A549 treated with AZD9567 at 1 μM for 4 hours (cell line): ENCODE measurements around the gene AP3B1. TPM values are rescaled to one million over a fixed set of nuclear protein-coding genes. Genes with fewer than 3 reads are reported as not detected.

Experiments
- total RNA-seq: library from RNA; stranded (reverse); fragments of 200-300 nt; extraction: Qiagen RNA extraction; gene quantifications from 5 replicates; pipeline ENCODE4 v1.2.3, GENCODE V29; 2022; ENCODE audit not compliant: insufficient read depth

Gene AP3B1, protein sequence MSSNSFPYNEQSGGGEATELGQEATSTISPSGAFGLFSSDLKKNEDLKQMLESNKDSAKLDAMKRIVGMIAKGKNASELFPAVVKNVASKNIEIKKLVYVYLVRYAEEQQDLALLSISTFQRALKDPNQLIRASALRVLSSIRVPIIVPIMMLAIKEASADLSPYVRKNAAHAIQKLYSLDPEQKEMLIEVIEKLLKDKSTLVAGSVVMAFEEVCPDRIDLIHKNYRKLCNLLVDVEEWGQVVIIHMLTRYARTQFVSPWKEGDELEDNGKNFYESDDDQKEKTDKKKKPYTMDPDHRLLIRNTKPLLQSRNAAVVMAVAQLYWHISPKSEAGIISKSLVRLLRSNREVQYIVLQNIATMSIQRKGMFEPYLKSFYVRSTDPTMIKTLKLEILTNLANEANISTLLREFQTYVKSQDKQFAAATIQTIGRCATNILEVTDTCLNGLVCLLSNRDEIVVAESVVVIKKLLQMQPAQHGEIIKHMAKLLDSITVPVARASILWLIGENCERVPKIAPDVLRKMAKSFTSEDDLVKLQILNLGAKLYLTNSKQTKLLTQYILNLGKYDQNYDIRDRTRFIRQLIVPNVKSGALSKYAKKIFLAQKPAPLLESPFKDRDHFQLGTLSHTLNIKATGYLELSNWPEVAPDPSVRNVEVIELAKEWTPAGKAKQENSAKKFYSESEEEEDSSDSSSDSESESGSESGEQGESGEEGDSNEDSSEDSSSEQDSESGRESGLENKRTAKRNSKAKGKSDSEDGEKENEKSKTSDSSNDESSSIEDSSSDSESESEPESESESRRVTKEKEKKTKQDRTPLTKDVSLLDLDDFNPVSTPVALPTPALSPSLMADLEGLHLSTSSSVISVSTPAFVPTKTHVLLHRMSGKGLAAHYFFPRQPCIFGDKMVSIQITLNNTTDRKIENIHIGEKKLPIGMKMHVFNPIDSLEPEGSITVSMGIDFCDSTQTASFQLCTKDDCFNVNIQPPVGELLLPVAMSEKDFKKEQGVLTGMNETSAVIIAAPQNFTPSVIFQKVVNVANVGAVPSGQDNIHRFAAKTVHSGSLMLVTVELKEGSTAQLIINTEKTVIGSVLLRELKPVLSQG
- total RNA-seq, result 28.8 to 44.2 TPM (median 31.1 TPM) in 5 replicates

DNA sequence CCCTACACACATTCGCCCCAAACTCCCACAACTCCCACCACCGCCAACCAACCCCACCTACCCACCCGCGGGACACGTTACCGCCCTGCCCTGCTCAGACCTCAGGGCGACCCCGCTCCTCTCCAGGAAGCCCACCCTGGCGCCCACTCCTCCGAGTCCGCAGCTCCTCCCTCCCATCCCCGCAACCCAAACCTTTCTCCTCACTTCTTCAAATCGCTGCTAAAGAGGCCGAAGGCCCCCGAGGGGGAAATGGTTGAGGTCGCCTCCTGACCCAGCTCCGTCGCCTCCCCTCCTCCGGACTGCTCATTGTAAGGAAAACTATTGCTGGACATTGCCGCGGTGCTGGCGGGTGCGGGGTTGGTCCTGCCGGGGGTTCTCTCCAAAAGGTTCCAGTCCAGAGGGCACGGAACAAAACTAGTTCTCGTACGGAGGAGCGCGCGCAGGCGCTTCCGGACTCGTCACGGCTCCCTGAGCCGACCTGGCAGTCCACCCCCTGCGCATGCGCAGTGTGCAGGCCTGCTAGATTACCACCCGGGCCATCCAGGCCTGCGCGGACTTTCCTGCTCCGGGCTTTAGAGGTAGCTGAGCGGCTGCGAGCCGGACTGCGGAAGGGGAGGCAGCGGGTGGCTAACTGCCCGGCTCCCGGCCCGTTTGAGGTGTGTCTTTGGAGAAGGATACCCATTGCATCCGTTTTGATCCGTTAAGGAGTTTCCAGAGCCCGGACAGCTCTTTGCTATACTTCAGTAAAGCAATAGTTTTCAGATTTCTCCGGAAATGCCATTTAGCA lies at the start of gene AP3B1:
TSS of gene AP3B1 (minus strand) at position 451 of the 787 bp plus-strand sequence. CDS start at position 332, 119 bp downstream.

Other genes with a start within 250 kb of the AP3B1 start
- gene SCAMP1, start 65.9 kb upstream of the AP3B1 start, total RNA-seq, result 15.3 to 24.6 TPM (median 21.7 TPM) in 5 replicates